ENCODE measurements around the gene LRCOL1.

- TF ChIP-seq, protein P1, sequence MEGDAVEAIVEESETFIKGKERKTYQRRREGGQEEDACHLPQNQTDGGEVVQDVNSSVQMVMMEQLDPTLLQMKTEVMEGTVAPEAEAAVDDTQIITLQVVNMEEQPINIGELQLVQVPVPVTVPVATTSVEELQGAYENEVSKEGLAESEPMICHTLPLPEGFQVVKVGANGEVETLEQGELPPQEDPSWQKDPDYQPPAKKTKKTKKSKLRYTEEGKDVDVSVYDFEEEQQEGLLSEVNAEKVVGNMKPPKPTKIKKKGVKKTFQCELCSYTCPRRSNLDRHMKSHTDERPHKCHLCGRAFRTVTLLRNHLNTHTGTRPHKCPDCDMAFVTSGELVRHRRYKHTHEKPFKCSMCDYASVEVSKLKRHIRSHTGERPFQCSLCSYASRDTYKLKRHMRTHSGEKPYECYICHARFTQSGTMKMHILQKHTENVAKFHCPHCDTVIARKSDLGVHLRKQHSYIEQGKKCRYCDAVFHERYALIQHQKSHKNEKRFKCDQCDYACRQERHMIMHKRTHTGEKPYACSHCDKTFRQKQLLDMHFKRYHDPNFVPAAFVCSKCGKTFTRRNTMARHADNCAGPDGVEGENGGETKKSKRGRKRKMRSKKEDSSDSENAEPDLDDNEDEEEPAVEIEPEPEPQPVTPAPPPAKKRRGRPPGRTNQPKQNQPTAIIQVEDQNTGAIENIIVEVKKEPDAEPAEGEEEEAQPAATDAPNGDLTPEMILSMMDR (IDR thresholded peaks at IDR 0.05) = no peak
- no peak for TF ChIP-seq POLR2A (IDR thresholded peaks at IDR 0.05)
- no peak for TF ChIP-seq POLR2AphosphoS5 (IDR thresholded peaks at IDR 0.05)
- TF ChIP-seq EP300 (IDR thresholded peaks at IDR 0.05) = no peak
Measured at GRCh38 chr12:132578826-132579225, 31.6 kb downstream of the LRCOL1 start.

Measured in stomach (tissue), 4 donors.